ENCODE results near the gene OXTR. TPM values are rescaled to one million over a fixed set of nuclear protein-coding genes. Genes with fewer than 3 reads are reported as not detected.

The OXTR gene
- total and polyA plus RNA-seq, 2 experiments from 2014 or later, result 0.97 to 1.9 TPM

- no peak overlapping the region for H3K4me2 ChIP-seq
- WGBS (ENCODE audit: low lambda C conversion rate, missing lambda C conversion rate), result 86% methylated on average over 2 of the region's 2 CpGs
- TF ChIP-seq EZH2 (IDR thresholded peaks at IDR 0.05; ENCODE audit: borderline replicate concordance), result no peak
- TF ChIP-seq, protein P1, sequence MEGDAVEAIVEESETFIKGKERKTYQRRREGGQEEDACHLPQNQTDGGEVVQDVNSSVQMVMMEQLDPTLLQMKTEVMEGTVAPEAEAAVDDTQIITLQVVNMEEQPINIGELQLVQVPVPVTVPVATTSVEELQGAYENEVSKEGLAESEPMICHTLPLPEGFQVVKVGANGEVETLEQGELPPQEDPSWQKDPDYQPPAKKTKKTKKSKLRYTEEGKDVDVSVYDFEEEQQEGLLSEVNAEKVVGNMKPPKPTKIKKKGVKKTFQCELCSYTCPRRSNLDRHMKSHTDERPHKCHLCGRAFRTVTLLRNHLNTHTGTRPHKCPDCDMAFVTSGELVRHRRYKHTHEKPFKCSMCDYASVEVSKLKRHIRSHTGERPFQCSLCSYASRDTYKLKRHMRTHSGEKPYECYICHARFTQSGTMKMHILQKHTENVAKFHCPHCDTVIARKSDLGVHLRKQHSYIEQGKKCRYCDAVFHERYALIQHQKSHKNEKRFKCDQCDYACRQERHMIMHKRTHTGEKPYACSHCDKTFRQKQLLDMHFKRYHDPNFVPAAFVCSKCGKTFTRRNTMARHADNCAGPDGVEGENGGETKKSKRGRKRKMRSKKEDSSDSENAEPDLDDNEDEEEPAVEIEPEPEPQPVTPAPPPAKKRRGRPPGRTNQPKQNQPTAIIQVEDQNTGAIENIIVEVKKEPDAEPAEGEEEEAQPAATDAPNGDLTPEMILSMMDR (IDR thresholded peaks at IDR 0.05; ENCODE audit: poor library complexity), result no peak
- no peak for TF ChIP-seq EZH2phosphoT487 (IDR thresholded peaks at IDR 0.05; ENCODE audit: low read depth, severe bottlenecking, unreplicated experiment)
Measured at GRCh38 chr3:8712908-8713255, 56.5 kb downstream of the OXTR start.

DNA sequence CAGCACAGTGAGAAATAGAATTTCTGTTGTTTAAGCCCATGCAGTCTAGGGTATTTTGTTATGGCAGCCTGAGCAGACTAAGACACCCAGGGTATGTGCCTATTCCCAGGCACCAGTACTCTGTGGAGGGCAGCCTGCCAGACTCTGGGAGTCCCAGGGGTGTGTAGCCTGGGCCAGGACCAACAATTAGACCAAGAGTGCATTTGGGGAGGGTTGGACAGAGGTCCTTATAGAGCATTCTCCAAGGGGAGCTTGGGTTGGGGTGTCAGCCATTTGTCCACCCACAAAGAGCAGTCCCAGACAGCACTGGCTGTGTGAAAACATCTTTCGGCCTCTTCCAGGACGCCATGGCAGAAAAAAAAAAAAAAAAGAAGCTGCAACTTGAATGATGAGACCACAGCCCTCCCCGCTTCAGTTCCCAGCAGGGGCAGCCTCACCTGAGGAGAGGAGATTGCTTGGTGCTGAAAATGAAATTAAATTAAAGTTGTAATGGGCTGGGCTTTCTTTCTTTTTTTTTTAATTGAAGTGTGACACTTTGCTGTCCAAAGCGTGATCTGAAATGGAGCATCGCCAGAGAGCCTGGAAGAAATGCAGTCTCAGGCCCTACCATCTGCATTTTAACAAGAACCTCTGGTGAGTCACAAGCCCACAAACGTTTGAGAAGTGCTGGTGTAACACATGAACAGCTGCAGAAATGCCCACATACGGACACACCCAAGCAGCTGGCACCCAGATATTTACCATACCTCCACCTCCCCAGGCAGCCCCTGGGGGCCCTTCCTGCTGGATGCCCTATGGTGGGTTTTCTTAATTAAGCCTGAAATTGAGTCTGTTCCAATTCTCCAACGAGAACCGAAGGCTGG, 57.1 kb downstream of the OXTR start:
- H3K4me1 ChIP-seq (ENCODE audit: insufficient read depth), result no peaks in the 10 kb centered on the region
- no peak overlapping the region for H2AFZ ChIP-seq
- TF ChIP-seq EZH2phosphoT487 (IDR thresholded peaks at IDR 0.05; ENCODE audit: low read depth, severe bottlenecking, unreplicated experiment) (no peak), EZH2 (IDR thresholded peaks at IDR 0.05; ENCODE audit: borderline replicate concordance) (no peak)
- TF ChIP-seq, protein P1 (IDR thresholded peaks at IDR 0.05; ENCODE audit: poor library complexity), result no peak
- H3K4me3 ChIP-seq, result no peak overlapping the region
- no peaks in the 10 kb centered on the region for H4K20me1 ChIP-seq (ENCODE audit: insufficient read depth, poor library complexity, severe bottlenecking)
- H3K4me2 ChIP-seq, result no peak overlapping the region
- H3K27ac ChIP-seq, result no peak overlapping the region
- H3K79me2 ChIP-seq, result no peaks in the 10 kb centered on the region
- H3K9me2 ChIP-seq (replicated peaks; ENCODE audit: insufficient read depth), result no peaks in the 10 kb centered on the region
- 68% methylated on average over 9 of the region's 9 CpGs for WGBS (ENCODE audit: low lambda C conversion rate, missing lambda C conversion rate)
- no peaks in the 10 kb centered on the region for H3K9me3 ChIP-seq (ENCODE audit: low read depth)
- no peaks in the 10 kb centered on the region for H3K27me3 ChIP-seq
- DNase-seq (ENCODE audit: low spot score), result no peak
- H3K36me3 ChIP-seq (replicated peaks; ENCODE audit: insufficient read depth, low read depth), result no peaks in the 10 kb centered on the region

More at GRCh38 chr3:8712908-8713255, 56.5 kb downstream of the OXTR start:
- H3K27ac ChIP-seq, result no peak overlapping the region
- no peaks in the 10 kb centered on the region for H3K4me1 ChIP-seq (ENCODE audit: insufficient read depth)
- no peak overlapping the region for H3K4me3 ChIP-seq
- H2AFZ ChIP-seq, result no peak overlapping the region
- no peak for DNase-seq (ENCODE audit: low spot score)
- no peaks in the 10 kb centered on the region for H3K36me3 ChIP-seq (replicated peaks; ENCODE audit: insufficient read depth, low read depth)
- H4K20me1 ChIP-seq (ENCODE audit: insufficient read depth, poor library complexity, severe bottlenecking), result no peaks in the 10 kb centered on the region
- no peaks in the 10 kb centered on the region for H3K9me3 ChIP-seq (ENCODE audit: low read depth)
- no peaks in the 10 kb centered on the region for H3K27me3 ChIP-seq
- no peaks in the 10 kb centered on the region for H3K79me2 ChIP-seq
- H3K9me2 ChIP-seq (replicated peaks; ENCODE audit: insufficient read depth), result no peaks in the 10 kb centered on the region

DNA sequence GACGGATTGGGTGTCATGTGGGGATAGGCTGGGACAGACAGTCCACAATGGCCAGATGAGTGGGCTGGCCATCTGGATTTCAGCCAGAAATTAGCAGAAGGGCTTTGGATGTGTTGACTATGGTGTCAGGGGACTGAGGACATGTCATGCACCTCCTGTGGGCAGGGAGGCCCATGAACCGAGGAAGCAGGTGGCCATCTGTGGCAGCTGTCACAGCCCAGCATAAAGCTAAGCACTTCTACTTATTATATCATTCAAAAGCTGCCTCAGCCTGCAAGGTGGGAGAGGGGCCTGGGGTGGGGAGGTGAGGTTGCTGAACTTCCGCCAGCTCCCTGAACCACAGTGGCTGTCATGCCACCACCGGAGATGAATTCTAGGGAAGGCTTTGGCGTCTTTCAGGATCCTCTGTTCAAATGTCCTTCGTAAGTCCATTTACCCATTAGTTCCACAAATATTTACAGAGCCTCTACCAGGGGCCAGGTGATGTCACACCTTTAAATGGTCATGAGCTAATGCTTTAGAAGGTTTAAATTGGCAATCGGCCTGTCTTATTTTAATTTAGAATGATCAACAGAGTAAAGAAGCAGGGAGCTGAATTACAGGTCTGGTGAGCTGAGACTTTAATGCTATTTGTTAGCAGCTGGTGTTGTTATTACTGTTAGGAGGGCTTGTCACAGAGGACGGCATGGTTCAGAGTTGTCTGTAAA, 59.5 kb downstream of the OXTR start:
- no peak overlapping the region for H3K27ac ChIP-seq
- no peaks in the 10 kb centered on the region for H3K27me3 ChIP-seq

More for the DNA sequence above, 59.5 kb downstream of the OXTR start:
- H4K20me1 ChIP-seq (ENCODE audit: insufficient read depth, poor library complexity, severe bottlenecking), result no peaks in the 10 kb centered on the region
- no peaks in the 10 kb centered on the region for H3K36me3 ChIP-seq (replicated peaks; ENCODE audit: insufficient read depth, low read depth)
- TF ChIP-seq EZH2 (IDR thresholded peaks at IDR 0.05; ENCODE audit: borderline replicate concordance) (no peak), EZH2phosphoT487 (IDR thresholded peaks at IDR 0.05; ENCODE audit: low read depth, severe bottlenecking, unreplicated experiment) (no peak)
- TF ChIP-seq, protein P1 (IDR thresholded peaks at IDR 0.05; ENCODE audit: poor library complexity), result no peak
- H3K4me2 ChIP-seq, result no peak overlapping the region
- no peak overlapping the region for H3K4me3 ChIP-seq
- H3K9me3 ChIP-seq (ENCODE audit: low read depth), result no peaks in the 10 kb centered on the region
- H2AFZ ChIP-seq, result no peak overlapping the region
- 61% methylated on average over 8 of the region's 8 CpGs for WGBS (ENCODE audit: low lambda C conversion rate, missing lambda C conversion rate)
- H3K9me2 ChIP-seq (replicated peaks; ENCODE audit: insufficient read depth), result no peaks in the 10 kb centered on the region
- no peaks in the 10 kb centered on the region for H3K4me1 ChIP-seq (ENCODE audit: insufficient read depth)
- H3K79me2 ChIP-seq, result no peaks in the 10 kb centered on the region
- DNase-seq (ENCODE audit: low spot score), result no peak

Data from hepatocyte (in vitro differentiated cells).